RWPE2 (cell line): Measurements from ENCODE around the gene PPP2R2D.

Source experiments
- ATAC-seq: fragments of 200-7000 bp; cut with Tn5 transposase; 3 replicates; pipeline ENCODE4 v1.9.1; 2021; ENCODE audit warnings: low read depth
- DNase-seq: peaks from one replicate; pipeline ENCODE4 v3.0.0-alpha.2; 2020; ENCODE audit warnings: low spot score
- H3K27ac ChIP-seq: fragments of 450-650 bp; 2 replicates; pipeline ENCODE4 v1.5.1; 2017; ENCODE audit warnings: mild to moderate bottlenecking; ENCODE audit not compliant: poor library complexity, severe bottlenecking
- H3K27me3 ChIP-seq: fragments of 250-450 bp; sonication (Bioruptor Pico); 2 replicates; pipeline ENCODE4 v1.5.1; 2021; ENCODE audit warnings: mild to moderate bottlenecking, moderate library complexity; ENCODE audit not compliant: insufficient read depth, poor library complexity, severe bottlenecking
- H3K36me3 ChIP-seq: fragments of 250-450 bp; sonication (Bioruptor Pico); 2 replicates; pipeline ENCODE4 v1.5.1; 2020; ENCODE audit warnings: low read depth, mild to moderate bottlenecking, moderate library complexity
- H3K4me1 ChIP-seq: fragments of 250-450 bp; sonication (Bioruptor Pico); 2 replicates; pipeline ENCODE4 v1.5.1; 2021; ENCODE audit warnings: mild to moderate bottlenecking, moderate library complexity; ENCODE audit not compliant: insufficient read depth, poor library complexity, severe bottlenecking
- H3K4me3 ChIP-seq: fragments of 250-450 bp; sonication (Bioruptor Pico); 2 replicates; pipeline ENCODE4 v1.5.1; 2021; ENCODE audit warnings: mild to moderate bottlenecking, moderate library complexity; ENCODE audit not compliant: severe bottlenecking
- H3K9me3 ChIP-seq: fragments of 250-450 bp; sonication (Bioruptor Pico); 2 replicates; pipeline ENCODE4 v1.5.1; 2021; ENCODE audit warnings: mild to moderate bottlenecking, moderate library complexity; ENCODE audit not compliant: severe bottlenecking
- CTCF ChIP-seq: fragments of 450-650 bp; IDR thresholded peaks from one replicate; pipeline ENCODE4 v1.5.1; 2017; ENCODE audit warnings: mild to moderate bottlenecking, moderate library complexity; ENCODE audit not compliant: poor library complexity, severe bottlenecking

PPP2R2D gene

DNA sequence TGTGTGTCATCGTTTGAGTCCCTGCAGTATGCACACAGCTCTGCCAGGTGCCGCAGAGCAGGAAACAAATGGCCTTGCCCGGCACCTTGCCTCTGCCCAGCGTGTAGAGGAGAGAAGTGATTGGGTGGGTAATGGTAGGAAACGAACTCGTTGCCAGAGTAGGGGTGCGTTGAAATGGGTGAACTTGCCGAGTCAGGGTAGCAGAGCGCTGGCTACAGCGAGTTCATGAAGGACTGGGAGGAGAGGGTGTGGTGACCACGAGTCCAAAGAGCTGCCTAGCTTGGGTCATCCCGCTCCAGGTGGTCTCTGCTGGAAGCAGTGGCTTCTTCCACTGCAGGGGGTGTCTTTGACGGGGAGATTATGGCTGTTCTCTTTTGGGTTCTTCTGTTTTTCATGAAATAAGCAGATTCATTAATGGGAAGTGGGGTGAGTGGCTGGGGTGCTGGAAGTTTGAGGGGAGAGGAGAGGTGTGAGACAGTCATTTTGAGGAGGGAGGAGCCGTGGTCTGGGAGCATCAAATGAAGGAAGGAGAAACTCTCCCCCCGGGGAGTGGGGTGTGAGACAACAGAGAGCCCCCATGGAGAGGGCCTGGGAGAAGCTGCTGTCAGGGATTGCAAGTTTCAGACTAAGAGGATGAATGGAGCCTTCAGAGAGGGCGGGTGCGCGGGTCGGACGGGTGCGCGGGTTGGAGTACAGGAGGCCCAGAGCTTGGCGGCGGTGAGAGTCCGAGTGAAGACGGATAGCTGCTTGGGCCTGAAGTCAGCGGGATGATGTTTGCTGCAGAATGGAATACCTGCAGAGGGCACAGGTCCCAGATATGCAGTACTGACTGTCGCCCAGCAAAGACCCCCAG lies 26.2 kb downstream of the PPP2R2D start:
- peaks cover 21% of the 10 kb centered on the region for H3K36me3 ChIP-seq
- no peaks in the 10 kb centered on the region for H3K27me3 ChIP-seq
- no peak for TF ChIP-seq CTCF
- no peak overlapping the region for H3K27ac ChIP-seq
- ATAC-seq (no peak), DNase-seq (no peak)
- H3K9me3 ChIP-seq = no peaks in the 10 kb centered on the region
- H3K4me1 ChIP-seq = no peaks in the 10 kb centered on the region
- no peak overlapping the region for H3K4me3 ChIP-seq

DNA sequence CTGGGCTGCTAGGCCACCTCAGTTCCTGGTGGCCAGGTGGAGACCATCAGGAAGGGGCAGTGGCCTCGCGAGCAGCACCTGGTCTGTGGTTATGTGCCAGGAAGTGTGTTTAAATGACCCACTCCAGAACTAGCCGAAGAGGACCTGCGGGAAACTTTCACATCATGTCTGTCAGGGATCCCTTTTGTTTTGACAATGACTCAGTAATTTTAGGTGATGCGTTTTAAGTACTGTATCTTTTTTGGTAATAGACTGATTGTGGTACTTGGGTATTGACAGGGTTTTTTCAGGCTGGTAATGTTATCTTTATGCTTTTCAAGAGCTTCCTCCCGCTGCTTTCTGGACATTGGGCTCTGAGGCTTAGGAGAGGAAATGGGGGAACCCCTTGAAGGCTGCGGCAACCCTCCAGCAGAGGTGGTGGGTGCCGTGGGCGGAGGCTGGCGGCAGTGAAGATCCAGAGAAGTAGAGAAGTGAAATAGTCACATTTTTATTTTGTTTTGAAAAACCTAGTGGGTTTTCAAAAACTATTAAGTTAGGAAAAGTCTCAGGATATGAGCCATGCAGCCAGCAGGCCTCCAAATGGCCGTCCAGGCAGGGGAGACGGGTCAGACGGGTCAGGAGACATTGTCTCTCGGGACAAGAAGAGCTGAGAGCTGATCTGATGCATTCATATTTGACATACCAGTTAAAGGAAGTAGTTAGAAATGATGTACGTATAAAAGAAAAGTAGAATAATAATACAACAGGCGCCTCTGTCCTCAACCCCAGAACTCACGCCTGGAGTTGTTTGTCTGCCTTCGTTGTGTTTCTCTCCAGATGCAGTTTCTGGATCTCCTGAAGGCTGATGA lies 27.7 kb downstream of the PPP2R2D start:
- H3K9me3 ChIP-seq = no peaks in the 10 kb centered on the region
- peaks cover 26% of the 10 kb centered on the region for H3K36me3 ChIP-seq
- DNase-seq (no peak), ATAC-seq (no peak)
- no peaks in the 10 kb centered on the region for H3K27me3 ChIP-seq
- TF ChIP-seq CTCF = no peak
- no peaks in the 10 kb centered on the region for H3K4me1 ChIP-seq
- H3K27ac ChIP-seq = no peak overlapping the region
- H3K4me3 ChIP-seq = no peak overlapping the region

DNA sequence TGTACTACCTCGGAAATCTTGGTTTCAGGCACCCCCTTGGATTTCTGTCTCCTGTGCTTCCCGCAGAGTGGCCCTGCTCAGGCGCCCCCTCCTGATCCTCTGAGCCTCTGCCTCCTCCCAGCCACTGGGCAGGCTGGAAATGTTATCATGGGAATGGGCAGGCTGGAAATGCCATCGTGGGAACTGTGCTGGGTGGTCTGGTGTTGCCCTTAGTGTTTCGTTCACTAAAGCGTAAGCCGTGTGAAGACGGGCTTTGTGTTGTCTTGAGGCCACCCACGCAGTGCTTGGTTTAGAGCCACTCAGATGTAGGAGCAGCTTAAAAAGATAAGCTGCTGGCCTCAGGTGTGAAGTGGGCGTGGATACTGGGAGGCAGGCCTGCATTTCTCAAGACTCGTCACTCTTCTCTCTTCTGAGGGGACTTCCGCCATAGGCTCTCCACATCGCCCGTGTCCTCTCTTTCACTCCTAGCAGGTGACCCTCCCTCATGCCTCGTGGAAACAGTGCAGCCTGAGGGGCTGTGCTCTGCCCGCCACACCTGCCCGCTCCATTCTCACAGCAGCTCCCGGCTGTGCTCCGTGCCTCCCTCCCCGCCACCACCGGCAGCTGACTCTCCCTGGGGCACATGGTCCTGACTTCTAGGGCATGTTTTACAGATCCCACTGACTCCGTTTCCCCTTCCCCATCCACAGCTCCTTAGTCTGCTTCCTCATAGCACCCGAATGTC lies 28.5 kb downstream of the PPP2R2D start:
- Histone ChIP-seq H3K4me3 (no peak overlapping the region), H3K4me1 (no peaks in the 10 kb centered on the region)
- ATAC-seq = no peak

DNA sequence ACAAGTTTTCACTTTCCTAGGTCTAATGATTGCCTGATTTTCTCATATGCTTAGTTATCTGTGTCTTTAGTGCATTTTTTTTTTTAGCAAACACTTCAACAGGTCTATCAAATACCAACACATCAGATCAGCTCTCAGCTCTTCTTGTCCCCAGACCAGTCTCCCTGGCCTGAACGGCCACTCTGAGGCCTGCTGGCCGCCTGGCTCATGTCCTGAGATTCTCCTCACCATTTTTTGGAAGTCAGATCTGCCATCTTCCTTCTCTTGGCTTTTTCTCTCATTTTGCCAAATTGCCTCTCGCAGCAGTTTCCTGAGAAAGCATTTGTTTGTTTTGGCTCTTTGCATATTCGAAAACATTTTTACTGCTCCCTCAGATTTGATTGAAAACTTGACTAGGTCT lies 29.3 kb downstream of the PPP2R2D start:
- Histone ChIP-seq H3K9me3 (no peaks in the 10 kb centered on the region), H3K4me1 (no peaks in the 10 kb centered on the region), H3K36me3 (peaks cover 33% of the 10 kb centered on the region), H3K27ac (no peak overlapping the region), H3K4me3 (no peak overlapping the region), H3K27me3 (no peaks in the 10 kb centered on the region)
- ATAC-seq (no peak), DNase-seq (no peak)
- TF ChIP-seq CTCF = no peak

More for the DNA sequence above, 28.5 kb downstream of the PPP2R2D start:
- H3K36me3 ChIP-seq = peaks cover 30% of the 10 kb centered on the region
- DNase-seq = no peak
- no peaks in the 10 kb centered on the region for H3K27me3 ChIP-seq
- no peak for TF ChIP-seq CTCF
- no peaks in the 10 kb centered on the region for H3K9me3 ChIP-seq
- H3K27ac ChIP-seq = no peak overlapping the region
